A549 (cell line): Measurements from ENCODE around the gene MBP. TPM values are rescaled to one million over a fixed set of nuclear protein-coding genes. Genes with fewer than 3 reads are reported as not detected.

Source experiments
- ATAC-seq, 2 experiments: fragments of 200-7000 bp in 1 of 2; fragments of >200 bp in 1 of 2; cut with Nextera tagmentation in 1 of 2; cut with Tn5 transposase in 1 of 2; 3 replicates each; pipeline versions ENCODE4 v1.8.0 to v1.9.1; 2018 to 2020; ENCODE audit warnings: mild to moderate bottlenecking in 1 of 2, moderate library complexity in 1 of 2
- CTCF ChIA-PET: fragments of 300-600 bp; sonication (Branson Sonifier 250); formaldehyde crosslinking; extraction: SDS; loops from one replicate; lab custom pipeline; 2021; ENCODE audit warnings: antibody characterized with exemption, inconsistent platforms; lab: Yijun Ruan, JAX
- POLR2A ChIA-PET: fragments of 350-600 bp; formaldehyde crosslinking; extraction: SDS; loops from one replicate; lab custom pipeline; 2021; ENCODE audit warnings: antibody characterized with exemption, inconsistent platforms; lab: Yijun Ruan, JAX
- DNase-seq, 2 experiments: peaks; one replicate each; pipeline versions ENCODE4 v3.0.0 to v3.0.0-alpha.2; 2011 to 2016; ENCODE audit warnings: low read depth in 1 of 2, low spot score in 1 of 2
- FAIRE-seq: peaks from 2 replicates; lab custom pipeline; 2011; peaks lifted over from hg19 to GRCh38; lab: Jason Lieb, UNC
- H3K27ac ChIP-seq, 2 experiments: fragments of >200 bp; sonication (Bioruptor Twin); formaldehyde crosslinking; 3 replicates each; pipeline ENCODE4 v1.5.1; 2016 to 2017
- H3K4me1 ChIP-seq: fragments of >200 bp; sonication (Bioruptor Twin); formaldehyde crosslinking; 3 replicates; pipeline ENCODE4 v1.6.1; 2016
- H3K4me2 ChIP-seq: fragments of >200 bp; sonication (Bioruptor Twin); formaldehyde crosslinking; 3 replicates; pipeline ENCODE4 v1.6.1; 2016
- H3K4me3 ChIP-seq: fragments of >200 bp; sonication (Bioruptor Twin); formaldehyde crosslinking; 3 replicates; pipeline ENCODE4 v1.5.1; 2016
- H3K9me3 ChIP-seq: fragments of >200 bp; sonication (Bioruptor Twin); formaldehyde crosslinking; 3 replicates; pipeline ENCODE4 v1.6.1; 2016
- CHD2 ChIP-seq: fragments of 150-350 bp; IDR thresholded peaks from 2 replicates; pipeline ENCODE4 v1.6.1; 2014; ENCODE audit warnings: low read length; ENCODE audit not compliant: partially characterized antibody
- EHF ChIP-seq: fragments of 250-450 bp; sonication (Bioruptor Pico); IDR thresholded peaks from 2 replicates; pipeline ENCODE4 v1.5.0; 2020; ENCODE audit warnings: mild to moderate bottlenecking
- EHMT2 ChIP-seq: fragments of 200-600 bp; sonication (generic); IDR thresholded peaks from 2 replicates; pipeline ENCODE4 v1.6.1; 2016; ENCODE audit warnings: antibody characterized with exemption, low read depth, mild to moderate bottlenecking, moderate library complexity
- EP300 ChIP-seq, 2 experiments: fragments of >200 bp; sonication (Bioruptor Twin); formaldehyde crosslinking; IDR thresholded peaks; 2 replicates in 1 of 2; 3 replicates in 1 of 2; pipeline ENCODE4 v1.6.1; 2016 to 2017
- FOSB ChIP-seq: fragments of 250-450 bp; sonication (Bioruptor Pico); IDR thresholded peaks from 2 replicates; pipeline ENCODE4 v1.5.0; 2020; ENCODE audit warnings: mild to moderate bottlenecking, moderate library complexity
- HDAC2 ChIP-seq: fragments of 200-600 bp; sonication (generic); IDR thresholded peaks from 2 replicates; pipeline ENCODE4 v1.6.1; 2016
- HOXB13 ChIP-seq: fragments of 250-450 bp; sonication (Bioruptor Pico); IDR thresholded peaks from 2 replicates; pipeline ENCODE4 v1.5.0; 2020; ENCODE audit warnings: low read depth, mild to moderate bottlenecking, moderate library complexity
- JUN ChIP-seq, 2 experiments: fragments of >200 bp; sonication (Bioruptor Twin); formaldehyde crosslinking; IDR thresholded peaks; 2 replicates in 1 of 2; 3 replicates in 1 of 2; pipeline ENCODE4 v1.6.1; 2016 to 2017
- JUNB ChIP-seq: fragments of >200 bp; sonication (Bioruptor Twin); formaldehyde crosslinking; IDR thresholded peaks from 2 replicates; pipeline ENCODE4 v1.6.1; 2016
- KDM1A ChIP-seq: fragments of 200-600 bp; sonication (generic); IDR thresholded peaks from 2 replicates; pipeline ENCODE4 v1.6.1; 2016; ENCODE audit warnings: low read depth, mild to moderate bottlenecking
- MAFK ChIP-seq: fragments of 450-650 bp; IDR thresholded peaks from 2 replicates; pipeline ENCODE4 v1.6.1; 2014; ENCODE audit not compliant: partially characterized antibody
- MAX ChIP-seq: IDR thresholded peaks from 2 replicates; pipeline ENCODE4 v1.6.1; 2012
- MAZ ChIP-seq: fragments of 150-350 bp; IDR thresholded peaks from 2 replicates; pipeline ENCODE4 v1.6.1; 2014; ENCODE audit warnings: antibody characterized with exemption, low read depth, low read length, borderline replicate concordance
- NFE2L2 ChIP-seq: fragments of 150-350 bp; conservative IDR thresholded peaks from 2 replicates; pipeline ENCODE4 v1.6.1; 2014; ENCODE audit warnings: low read length
- NPAS2 ChIP-seq: fragments of 250-450 bp; sonication (Bioruptor Pico); IDR thresholded peaks from 2 replicates; pipeline ENCODE4 v1.8.0; 2022; ENCODE audit warnings: mild to moderate bottlenecking, moderate library complexity, borderline replicate concordance
- NR3C1 ChIP-seq: fragments of >200 bp; sonication (Bioruptor Twin); formaldehyde crosslinking; IDR thresholded peaks from 3 replicates; pipeline ENCODE4 v1.6.1; 2017
- RCOR1 ChIP-seq: fragments of 150-350 bp; IDR thresholded peaks from 2 replicates; pipeline ENCODE4 v1.6.1; 2014; ENCODE audit warnings: antibody characterized with exemption, low read length, low read depth
- RNF2 ChIP-seq: fragments of 200-600 bp; sonication (generic); IDR thresholded peaks from 2 replicates; pipeline ENCODE4 v1.6.1; 2016; ENCODE audit warnings: low read depth, mild to moderate bottlenecking, antibody characterized with exemption, moderate library complexity, borderline replicate concordance
- SMC3 ChIP-seq: fragments of >200 bp; sonication (Bioruptor Twin); formaldehyde crosslinking; IDR thresholded peaks from 3 replicates; pipeline ENCODE4 v1.6.1; 2018; ENCODE audit warnings: inconsistent platforms
- SREBF2 ChIP-seq: fragments of 450-650 bp; IDR thresholded peaks from 2 replicates; pipeline ENCODE4 v1.6.1; 2014; ENCODE audit warnings: mild to moderate bottlenecking, moderate library complexity
- TFCP2L1 ChIP-seq: fragments of 250-450 bp; sonication (Bioruptor Pico); IDR thresholded peaks from 2 replicates; pipeline ENCODE4 v1.5.0; 2021; ENCODE audit warnings: mild to moderate bottlenecking
- ZFP36 ChIP-seq: fragments of 450-650 bp; IDR thresholded peaks from 2 replicates; pipeline ENCODE4 v1.6.1; 2014; ENCODE audit warnings: borderline replicate concordance; ENCODE audit not compliant: partially characterized antibody
- ZNF302 ChIP-seq: fragments of 250-450 bp; sonication (Bioruptor Pico); IDR thresholded peaks from 2 replicates; pipeline ENCODE4 v1.9.0; 2021; ENCODE audit warnings: inconsistent platforms, mild to moderate bottlenecking, moderate library complexity
- WGBS: methylation state at CpG from one replicate; pipeline ENCODE4 v1.1.6; 2017; ENCODE audit errors: missing lambda C conversion rate; 5-methylcytosine and 5-hydroxymethylcytosine counted together
- polyA plus RNA-seq, 4 experiments: library from polyadenylated mRNA; depleted of rRNA in 3 of 4; stranded (reverse); fragments of >200 nt; fragmentation: RNase III in 1 of 4; extraction: RNeasy Plus Mini Kit Qiagen cat#74134 plus additional on column Dnase treatment in 1 of 4; gene quantifications; 2 replicates in 3 of 4; 3 replicates in 1 of 4; pipeline ENCODE4 v1.2.3, GENCODE V29; 2011 to 2017

Gene MBP
- polyA plus RNA-seq, 2 of the 4 experiments (the other 2 are of a cell fraction), result 8.6 to 33.1 TPM

- no peak for FAIRE-seq
- Histone ChIP-seq H3K9me3 (no peaks in the 10 kb centered on the region), H3K4me2 (no peak overlapping the region), H3K27ac (no peak overlapping the region), H3K4me3 (no peak overlapping the region), H3K4me1 (no peaks in the 10 kb centered on the region)
- ChIA-PET CTCF (interaction anchor here (1.3 kb wide), 1 partner anchor 9 kb away, joined by 4 read pairs; no protein-coding TSS in a partner anchor), POLR2A (no interaction called here)
- DNase-seq, result no peak
- TF ChIP-seq JUNB, result no peak
- no peak for TF ChIP-seq NFE2L2
- TF ChIP-seq SMC3, result no peak
- TF ChIP-seq HOXB13 (CRISPR knock-in tag), result no peak
- TF ChIP-seq RCOR1, result no peak
- TF ChIP-seq KDM1A, result no peak
- TF ChIP-seq NPAS2, result no peak
- TF ChIP-seq RNF2, result no peak
- no peak for ATAC-seq
- 81% methylated on average over 7 of the region's 11 CpGs for WGBS
Measured at GRCh38 chr18:76932026-76932819, 200.4 kb downstream of the MBP start.

- ChIA-PET CTCF (interaction anchor here (1.3 kb wide), 1 partner anchor 7 kb away, joined by 4 read pairs; no protein-coding TSS in a partner anchor), POLR2A (no interaction called here)
- WGBS, result 91% methylated on average over 6 of the region's 6 CpGs
- no peak overlapping the region for H3K4me2 ChIP-seq
- no peak for DNase-seq
- H3K27ac ChIP-seq, result no peak overlapping the region
- no peak overlapping the region for H3K4me3 ChIP-seq
- H3K4me1 ChIP-seq, result no peaks in the 10 kb centered on the region
- ATAC-seq, result no peak
- FAIRE-seq, result no peak
- H3K9me3 ChIP-seq, result no peaks in the 10 kb centered on the region
- TF ChIP-seq NPAS2 (no peak), ZNF302 (CRISPR knock-in tag) (no peak), MAX (no peak), ZFP36 (no peak), FOSB (CRISPR knock-in tag) (no peak), CHD2 (no peak), EHF (CRISPR knock-in tag) (no peak), NR3C1 (no peak), TFCP2L1 (CRISPR knock-in tag) (no peak), EP300 (IDR thresholded peaks at IDR 0.05) (no peak), JUN (IDR thresholded peaks at IDR 0.05) (no peak), MAZ (no peak), SREBF2 (no peak), NFE2L2 (no peak), HDAC2 (no peak), MAFK (no peak), EHMT2 (no peak)
Measured at GRCh38 chr18:76931171-76931570, 201.4 kb downstream of the MBP start.

Other genes with a start within 250 kb of the MBP start
- not detected in 2 replicates for gene GALR1, start 117.1 kb upstream of the MBP start, polyA plus RNA-seq (2011; rRNA removed)
- gene GALR1, start 117.1 kb upstream of the MBP start, polyA plus RNA-seq (2017; fragmentation: RNase III; extraction: RNeasy Plus Mini Kit Qiagen cat#74134 plus additional on column Dnase treatment), result not detected in 3 replicates